GM06990 (cell line): ENCODE measurements around the gene KSR1.

Experiments
- DNase-seq: peaks from one replicate; pipeline ENCODE4 v3.0.0-alpha.2; 2011; ENCODE audit not compliant: insufficient read length; ENCODE audit errors: extremely low read depth
- H3K27me3 ChIP-seq: replicated peaks from 2 replicates; pipeline ENCODE4 v1.6.0; 2011; ENCODE audit warnings: low read length; ENCODE audit not compliant: control insufficient read depth, insufficient read depth
- H3K36me3 ChIP-seq: 2 replicates; pipeline ENCODE4 v1.5.1; 2011; ENCODE audit warnings: low read length; ENCODE audit not compliant: control insufficient read depth, insufficient read depth
- H3K4me3 ChIP-seq: replicated peaks from 2 replicates; pipeline ENCODE4 v1.5.1; 2011; ENCODE audit warnings: low read depth, mild to moderate bottlenecking, control low read depth, low read length
- TF ChIP-seq, protein P1 (sequence below): IDR thresholded peaks from 2 replicates; pipeline ENCODE4 v1.5.1; 2011; ENCODE audit warnings: low read length, control low read depth, mild to moderate bottlenecking, inconsistent platforms; ENCODE audit not compliant: insufficient read depth, poor library complexity, severe bottlenecking

Gene KSR1

DNA sequence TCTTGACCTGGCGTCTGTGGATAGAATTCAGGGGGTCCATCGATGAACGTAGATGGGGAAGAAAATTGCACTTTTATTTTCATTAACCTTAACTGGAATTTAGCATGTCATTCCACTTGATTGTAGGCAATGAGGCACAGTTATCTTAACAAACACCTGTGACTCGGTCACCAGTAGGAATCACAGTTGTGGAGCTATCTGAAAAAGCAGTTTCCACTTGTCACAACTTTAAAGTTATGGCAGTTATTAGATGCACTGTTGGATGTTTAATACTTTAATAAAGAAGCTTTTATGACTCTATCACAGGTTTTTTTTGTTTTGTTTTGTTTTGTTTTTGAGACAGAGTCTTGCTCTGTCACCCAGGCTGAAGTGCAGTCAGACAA lies 91.0 kb downstream of the KSR1 start:
- no peaks in the 10 kb centered on the region for H3K27me3 ChIP-seq
- TF ChIP-seq, protein P1, sequence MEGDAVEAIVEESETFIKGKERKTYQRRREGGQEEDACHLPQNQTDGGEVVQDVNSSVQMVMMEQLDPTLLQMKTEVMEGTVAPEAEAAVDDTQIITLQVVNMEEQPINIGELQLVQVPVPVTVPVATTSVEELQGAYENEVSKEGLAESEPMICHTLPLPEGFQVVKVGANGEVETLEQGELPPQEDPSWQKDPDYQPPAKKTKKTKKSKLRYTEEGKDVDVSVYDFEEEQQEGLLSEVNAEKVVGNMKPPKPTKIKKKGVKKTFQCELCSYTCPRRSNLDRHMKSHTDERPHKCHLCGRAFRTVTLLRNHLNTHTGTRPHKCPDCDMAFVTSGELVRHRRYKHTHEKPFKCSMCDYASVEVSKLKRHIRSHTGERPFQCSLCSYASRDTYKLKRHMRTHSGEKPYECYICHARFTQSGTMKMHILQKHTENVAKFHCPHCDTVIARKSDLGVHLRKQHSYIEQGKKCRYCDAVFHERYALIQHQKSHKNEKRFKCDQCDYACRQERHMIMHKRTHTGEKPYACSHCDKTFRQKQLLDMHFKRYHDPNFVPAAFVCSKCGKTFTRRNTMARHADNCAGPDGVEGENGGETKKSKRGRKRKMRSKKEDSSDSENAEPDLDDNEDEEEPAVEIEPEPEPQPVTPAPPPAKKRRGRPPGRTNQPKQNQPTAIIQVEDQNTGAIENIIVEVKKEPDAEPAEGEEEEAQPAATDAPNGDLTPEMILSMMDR: no peak
- H3K4me3 ChIP-seq: no peak overlapping the region
- no peak for DNase-seq
- peaks cover 6% of the 10 kb centered on the region; the same call in 1 of the 2 replicates for H3K36me3 ChIP-seq

DNA sequence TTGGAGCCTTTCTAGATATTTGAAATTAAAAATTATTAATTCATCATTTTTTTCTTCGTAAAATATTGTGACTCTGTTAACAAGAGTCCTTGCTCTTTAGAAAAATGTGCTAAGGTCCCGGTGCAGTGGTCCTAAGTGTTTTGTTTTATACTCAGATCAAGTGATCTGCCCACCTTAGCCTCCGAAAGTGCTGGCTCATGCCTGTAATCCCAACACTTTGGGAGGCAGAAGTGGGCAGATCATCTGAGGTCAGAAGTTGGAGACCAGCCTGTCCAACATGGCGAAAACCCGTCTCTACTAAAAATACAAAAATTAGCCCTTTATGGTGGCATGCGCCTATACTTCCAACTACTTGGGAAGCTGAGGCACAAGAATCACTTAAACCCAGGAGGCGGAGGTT lies 92.1 kb downstream of the KSR1 start:
- no peak for DNase-seq
- peaks cover 8% of the 10 kb centered on the region; the same call in 1 of the 2 replicates for H3K36me3 ChIP-seq
- no peak overlapping the region for H3K4me3 ChIP-seq
- TF ChIP-seq, protein P1: no peak
- H3K27me3 ChIP-seq: no peaks in the 10 kb centered on the region

DNA sequence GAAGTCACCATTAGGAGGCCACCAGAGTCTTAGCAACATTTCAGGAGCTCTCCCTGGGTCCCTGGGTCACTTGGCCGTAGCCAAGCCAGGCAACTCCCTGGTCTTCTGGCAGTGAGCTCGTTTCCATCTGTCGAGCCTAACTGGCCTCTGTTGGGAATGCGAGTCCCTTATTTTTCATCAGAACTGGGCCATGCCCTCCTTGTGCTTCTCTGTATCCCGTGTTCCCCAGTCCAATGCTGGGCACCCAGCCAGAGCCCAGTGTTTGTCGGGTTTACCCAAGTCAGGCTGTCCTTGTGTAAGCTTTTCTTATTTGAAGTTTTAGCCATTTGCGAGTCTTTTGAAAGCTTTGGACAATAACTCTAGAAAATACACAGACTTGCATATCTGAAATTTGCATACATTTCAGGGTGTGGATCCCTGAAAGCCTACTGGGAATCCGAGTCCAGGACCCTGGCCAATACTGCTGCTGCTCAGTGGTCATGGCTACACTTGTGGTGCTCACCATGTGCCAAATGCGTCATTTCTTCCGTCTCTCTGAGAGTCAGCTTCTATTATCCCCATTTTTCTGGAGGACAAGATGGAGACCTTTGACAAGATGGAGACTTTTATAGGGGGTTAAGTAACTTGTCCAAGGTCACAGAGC lies 93.1 kb downstream of the KSR1 start:
- TF ChIP-seq, protein P1: no peak
- no peak overlapping the region for H3K4me3 ChIP-seq
- DNase-seq: no peak

DNA sequence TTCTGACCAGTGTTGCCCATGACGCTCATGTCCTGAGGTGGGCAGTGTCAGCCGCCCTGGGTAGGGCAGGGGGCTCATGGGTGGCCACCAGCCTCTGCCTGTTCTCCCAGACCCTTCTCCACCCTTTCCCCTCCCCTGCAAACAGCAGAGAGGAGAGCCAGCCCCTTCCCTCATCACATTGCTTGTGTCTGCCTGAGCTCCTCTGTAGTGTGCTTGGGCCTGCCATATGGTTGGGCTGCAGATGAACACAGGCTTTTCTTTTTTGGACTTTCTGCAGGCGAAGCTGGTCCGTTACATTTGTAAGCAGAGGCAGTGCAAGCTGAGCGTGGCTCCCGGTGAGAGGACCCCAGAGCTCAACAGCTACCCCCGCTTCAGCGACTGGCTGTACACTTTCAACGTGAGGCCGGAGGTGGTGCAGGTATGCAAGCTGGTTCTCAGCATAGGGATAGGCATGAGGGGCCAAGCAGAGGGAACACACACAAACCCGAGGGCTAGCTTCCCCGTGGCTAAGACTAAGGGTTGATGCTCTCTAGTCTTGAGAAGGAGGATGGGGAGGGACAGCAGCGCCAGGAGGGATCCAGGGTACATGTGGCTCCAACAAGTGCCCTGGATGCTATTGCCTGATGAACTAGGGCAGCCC lies 94.2 kb downstream of the KSR1 start:
- Histone ChIP-seq H3K4me3 (no peak overlapping the region), H3K36me3 (peaks cover 11% of the 10 kb centered on the region), H3K27me3 (no peaks in the 10 kb centered on the region)
- TF ChIP-seq, protein P1: no peak
- DNase-seq: no peak

More for the DNA sequence above, 93.1 kb downstream of the KSR1 start:
- no peaks in the 10 kb centered on the region for H3K27me3 ChIP-seq
- peaks cover 11% of the 10 kb centered on the region for H3K36me3 ChIP-seq

DNA sequence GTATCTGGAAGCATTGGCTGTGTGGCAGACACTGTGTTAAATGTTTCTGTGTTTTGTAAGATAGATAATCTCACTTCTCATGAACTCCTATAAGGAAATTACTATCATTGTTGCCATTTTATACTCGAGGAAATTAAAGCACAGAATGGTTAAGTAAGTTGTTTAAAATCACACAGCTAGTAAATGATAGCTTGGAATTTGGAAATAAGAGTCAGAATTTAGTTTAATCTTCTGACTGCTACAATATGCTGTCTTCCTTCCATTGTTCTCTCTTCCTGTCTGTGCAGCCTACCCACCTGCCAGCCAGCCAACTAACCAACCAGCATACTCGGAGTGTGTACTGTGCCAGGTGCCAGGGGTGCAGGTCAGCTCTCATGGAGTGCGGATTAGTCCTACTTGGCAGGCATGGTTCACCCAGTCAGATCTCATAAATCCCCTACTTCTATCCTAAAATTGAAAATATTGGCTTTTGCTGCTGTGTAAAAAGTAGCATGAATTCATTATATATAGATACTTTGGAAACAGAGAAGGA lies 94.8 kb downstream of the KSR1 start:
- TF ChIP-seq, protein P1: no peak
- Histone ChIP-seq H3K27me3 (no peaks in the 10 kb centered on the region), H3K36me3 (peaks cover 11% of the 10 kb centered on the region), H3K4me3 (no peak overlapping the region)
- no peak for DNase-seq
